ENCODE results near the gene SARM1.

SARM1 gene

GRCh38 chr17:28394337-28395116 is 23.0 kb downstream of the SARM1 start:
- no peak for DNase-seq (ENCODE audit: low read depth in 2 of 3, low spot score in 2 of 3)

- no peak for DNase-seq (ENCODE audit: low read depth in 2 of 3, low spot score in 2 of 3)
Observed at GRCh38 chr17:28395426-28395825, 23.9 kb downstream of the SARM1 start.

- DNase-seq (ENCODE audit: low read depth in 2 of 3, low spot score in 2 of 3), result no peak
Observed at GRCh38 chr17:28395968-28396367, 24.5 kb downstream of the SARM1 start.

- no peak for DNase-seq (ENCODE audit: low read depth in 2 of 3, low spot score in 2 of 3)
Observed at GRCh38 chr17:28396635-28397239, 25.2 kb downstream of the SARM1 start.

GRCh38 chr17:28397275-28397674 is 25.8 kb downstream of the SARM1 start:
- no peak for DNase-seq (ENCODE audit: low read depth in 2 of 3, low spot score in 2 of 3)

GRCh38 chr17:28397687-28398279 is 26.3 kb downstream of the SARM1 start:
- no peak for DNase-seq (ENCODE audit: low read depth in 2 of 3, low spot score in 2 of 3)

GRCh38 chr17:28398280-28398981 is 26.9 kb downstream of the SARM1 start:
- DNase-seq (ENCODE audit: low read depth in 2 of 3, low spot score in 2 of 3), result no peak

- DNase-seq (ENCODE audit: low read depth in 2 of 3, low spot score in 2 of 3), result no peak
Observed at GRCh38 chr17:28399808-28400207, 28.3 kb downstream of the SARM1 start.

- DNase-seq (ENCODE audit: low read depth in 2 of 3, low spot score in 2 of 3), result no peak
Observed at GRCh38 chr17:28402224-28402630, 30.7 kb downstream of the SARM1 start.

- no peak for DNase-seq (ENCODE audit: low read depth in 2 of 3, low spot score in 2 of 3)
Observed at GRCh38 chr17:28402844-28403243, 31.4 kb downstream of the SARM1 start.

- DNase-seq (ENCODE audit: low read depth in 2 of 3, low spot score in 2 of 3), result no peak
Observed at GRCh38 chr17:28404007-28404406, 32.5 kb downstream of the SARM1 start.

GRCh38 chr17:28404461-28404811 is 32.9 kb downstream of the SARM1 start:
- no peak for DNase-seq (ENCODE audit: low read depth in 2 of 3, low spot score in 2 of 3)

GRCh38 chr17:28404812-28405570 is 33.5 kb downstream of the SARM1 start:
- no peak for DNase-seq (ENCODE audit: low read depth in 2 of 3, low spot score in 2 of 3)

GRCh38 chr17:28405632-28406472 is 34.4 kb downstream of the SARM1 start, which contains the start of gene SLC46A1:
Gene SLC46A1, minus strand, starts transcription at chr17:28406212. Its CDS starts 98 bp downstream, at chr17:28406114.
- peak in 2 of 3 experiments; percentile 40 to 52 for DNase-seq (ENCODE audit: low read depth in 2 of 3, low spot score in 2 of 3)

GRCh38 chr17:28406473-28406814 is 35.0 kb downstream of the SARM1 start:
- DNase-seq (ENCODE audit: low read depth in 2 of 3, low spot score in 2 of 3), result no peak

- no peak for DNase-seq (ENCODE audit: low read depth in 2 of 3, low spot score in 2 of 3)
Observed at GRCh38 chr17:28407130-28407973, 35.9 kb downstream of the SARM1 start.

GRCh38 chr17:28407974-28408306 is 36.4 kb downstream of the SARM1 start:
- no peak for DNase-seq (ENCODE audit: low read depth in 2 of 3, low spot score in 2 of 3)

- DNase-seq (ENCODE audit: low read depth in 2 of 3, low spot score in 2 of 3), result no peak
Observed at GRCh38 chr17:28412099-28412498, 40.6 kb downstream of the SARM1 start.

GRCh38 chr17:28413804-28414203 is 42.3 kb downstream of the SARM1 start:
- no peak for DNase-seq (ENCODE audit: low read depth in 2 of 3, low spot score in 2 of 3)
